DMS153 treated with DMSO at 0.1 percent for 48 hours (cell line): ENCODE results near the gene NAT14.

Source experiments
- DNase-seq: peaks from one replicate; lab custom pipeline; 2025; ENCODE audit not compliant: unreplicated experiment; lab: John Stamatoyannopoulos, UW

The NAT14 gene

DNA sequence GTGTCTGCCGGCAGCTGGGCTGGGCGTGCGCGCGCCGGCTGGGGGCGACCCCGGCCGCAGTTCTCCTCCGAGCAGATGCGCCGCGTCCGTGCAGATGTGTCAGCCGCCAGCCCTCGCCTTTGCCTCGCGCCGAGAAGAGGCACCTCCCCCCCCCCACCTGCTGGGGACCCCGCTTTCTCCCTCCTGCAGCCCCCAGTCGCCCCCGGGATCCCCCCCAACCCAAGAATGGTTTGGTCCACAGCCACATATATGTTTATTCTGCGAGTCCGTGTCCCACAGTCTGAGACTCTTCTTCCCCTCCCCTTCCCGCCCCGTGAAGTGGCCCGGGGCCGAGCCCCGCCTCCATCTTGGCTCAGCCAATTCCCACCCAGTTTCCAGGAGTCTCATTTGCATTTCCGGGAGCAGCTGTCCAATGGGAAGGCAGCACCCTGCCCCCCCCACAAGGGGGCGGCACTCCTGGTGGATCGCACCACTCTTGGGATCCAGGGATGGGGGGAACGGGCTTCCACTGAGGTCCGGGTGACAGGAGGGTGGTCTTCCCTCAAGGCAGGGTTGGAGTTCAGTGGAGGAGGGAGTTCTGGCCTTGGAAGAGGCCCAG lies 32.1 kb upstream of the NAT14 start:
- DNase-seq = peak; percentile 66

DNA sequence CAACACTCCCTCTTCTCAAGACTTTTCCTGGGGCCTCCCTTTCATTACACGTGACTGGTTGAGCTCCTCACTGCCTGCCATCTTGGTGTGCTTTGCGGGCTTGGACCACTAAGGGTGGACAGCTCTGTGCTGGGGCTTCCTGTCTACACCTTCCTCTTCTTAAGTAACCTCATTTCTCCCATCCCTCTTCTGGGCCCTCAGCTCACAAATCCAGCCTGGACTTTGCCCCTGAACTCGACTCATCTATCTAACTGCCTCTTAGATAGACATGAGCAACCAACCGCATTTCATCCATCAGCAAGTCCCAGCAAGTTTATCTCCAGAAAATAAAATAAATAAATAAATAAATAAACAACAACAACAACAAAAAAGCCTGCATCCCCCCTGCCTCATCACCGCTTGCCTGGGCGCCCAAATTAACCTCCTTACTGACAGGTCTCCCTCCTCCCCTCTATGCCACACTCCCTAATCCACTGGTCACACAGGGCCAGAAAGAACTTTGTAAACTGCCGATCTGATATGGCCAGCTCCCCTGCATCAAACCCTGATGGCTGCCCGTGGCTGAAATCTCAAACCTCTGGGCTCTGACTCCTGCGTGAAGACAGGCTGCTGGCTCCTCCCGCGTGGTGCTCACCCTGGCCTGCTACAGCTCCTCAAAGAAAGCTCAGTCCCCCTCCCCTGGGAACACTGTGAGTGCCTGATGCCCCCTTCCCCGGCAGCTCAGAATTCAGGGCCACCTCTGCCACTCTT lies 31.3 kb upstream of the NAT14 start:
- DNase-seq = no peak

DNA sequence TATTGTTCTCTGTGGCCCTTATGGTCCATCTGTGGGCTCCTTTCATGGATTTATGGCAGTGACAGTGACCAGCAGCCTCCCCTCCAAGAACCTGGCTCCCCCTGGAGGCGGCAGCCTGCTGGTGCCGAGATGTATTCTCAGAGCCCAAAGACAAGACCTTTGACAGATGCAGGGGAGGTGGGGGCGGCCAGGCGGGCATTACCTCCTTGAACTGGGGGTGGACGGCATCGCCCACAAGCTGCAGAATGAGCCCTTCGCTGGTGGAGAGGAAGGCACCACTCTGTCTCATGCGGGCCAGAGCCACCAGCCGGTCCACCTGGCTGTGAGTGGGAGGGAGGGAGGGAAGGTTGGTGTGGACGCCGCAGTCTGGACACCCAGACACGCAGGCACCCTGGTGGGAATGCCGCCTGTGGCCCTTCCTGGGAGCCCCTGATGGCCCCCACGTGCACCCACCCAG lies 30.2 kb upstream of the NAT14 start:
- DNase-seq = peak; percentile 28

DNA sequence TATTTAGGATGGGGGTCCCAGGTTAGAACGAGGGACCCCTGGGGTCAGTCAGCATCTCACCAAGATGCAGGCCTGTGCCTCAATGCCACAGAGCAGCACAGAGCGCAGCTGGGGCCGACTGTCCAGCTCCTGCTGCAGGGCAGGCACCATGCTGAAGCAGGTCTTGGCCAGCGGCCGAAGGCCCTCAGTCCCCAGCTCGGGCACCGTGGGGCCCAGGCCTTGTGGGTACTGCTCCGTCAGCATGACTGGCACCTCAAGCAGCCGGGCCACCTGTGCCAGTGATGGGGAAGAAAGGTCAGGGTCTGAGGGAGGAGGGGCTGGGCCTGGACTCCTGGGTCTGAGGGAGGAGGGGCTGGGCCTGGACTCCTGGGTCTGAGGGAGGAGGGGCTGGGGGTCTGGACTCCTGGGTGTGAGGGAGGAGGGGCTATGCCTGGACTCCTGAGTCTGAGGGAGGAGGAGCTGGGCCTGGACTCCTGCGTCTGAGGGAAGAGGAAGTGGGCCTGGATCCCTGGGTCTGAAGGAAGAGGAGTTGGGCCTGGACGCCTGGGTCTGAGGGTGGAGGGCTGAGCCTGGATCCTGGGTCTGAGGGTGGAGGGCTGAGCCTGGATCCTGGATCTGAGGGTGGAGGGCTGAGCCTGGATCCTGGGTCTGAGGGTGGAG lies 29.3 kb upstream of the NAT14 start:
- no peak for DNase-seq

DNA sequence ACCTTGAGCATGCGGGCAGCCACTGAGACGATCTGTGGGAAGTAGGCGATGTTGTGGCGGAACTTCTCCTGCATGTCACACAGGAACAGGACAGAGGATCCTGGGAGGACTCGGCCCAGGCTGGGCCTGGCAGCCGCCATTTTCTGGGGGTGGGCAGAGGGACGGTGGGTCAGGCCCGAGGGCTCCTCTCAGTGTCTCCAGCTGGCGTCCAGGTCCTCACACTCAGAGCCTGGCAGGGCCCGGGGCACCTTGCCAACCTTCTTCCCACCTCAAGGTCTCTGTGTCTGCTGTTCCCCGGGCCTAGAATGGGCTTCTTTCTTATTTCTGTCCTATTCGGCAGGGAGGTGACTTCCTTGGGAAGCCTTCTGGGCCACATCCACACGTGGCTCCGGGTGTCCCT lies 28.6 kb upstream of the NAT14 start:
- no peak for DNase-seq

DNA sequence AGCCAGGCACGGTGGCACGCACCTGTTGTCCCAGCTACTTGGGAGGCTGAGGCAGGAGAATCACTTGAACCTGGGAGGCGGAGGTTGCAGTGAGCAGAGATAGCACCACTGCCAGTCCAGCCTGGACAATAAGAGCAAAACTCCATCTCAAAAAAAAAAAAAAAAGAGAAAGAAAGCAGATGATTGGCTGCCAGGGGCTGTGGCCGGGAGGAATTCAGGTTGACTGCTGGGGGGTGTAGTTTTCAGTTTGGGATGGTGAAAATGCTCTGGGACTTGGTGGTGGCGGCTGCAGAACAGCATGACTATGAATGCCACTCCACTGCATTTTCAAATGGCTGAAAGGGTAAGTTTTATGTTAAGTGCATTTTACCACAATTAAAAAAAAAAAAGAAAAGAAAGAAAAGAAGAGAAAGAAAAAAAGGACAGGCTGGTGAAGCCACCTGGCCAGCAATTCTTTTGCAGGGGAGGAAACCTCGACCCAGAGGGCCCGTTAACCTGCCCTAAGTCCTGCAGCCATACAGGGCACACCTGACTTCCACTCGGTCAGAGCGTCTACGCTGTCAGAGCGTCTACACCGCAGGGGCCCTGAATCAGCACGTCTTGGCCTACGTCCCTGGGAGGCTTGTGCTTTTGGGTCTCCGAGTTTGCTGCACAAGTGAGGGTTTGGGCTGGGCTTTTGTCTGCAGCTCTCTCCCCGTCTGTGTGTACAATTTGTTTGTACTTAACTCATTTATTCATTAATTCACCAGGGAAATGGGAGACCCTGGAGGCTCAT lies 27.1 kb upstream of the NAT14 start:
- DNase-seq = no peak

DNA sequence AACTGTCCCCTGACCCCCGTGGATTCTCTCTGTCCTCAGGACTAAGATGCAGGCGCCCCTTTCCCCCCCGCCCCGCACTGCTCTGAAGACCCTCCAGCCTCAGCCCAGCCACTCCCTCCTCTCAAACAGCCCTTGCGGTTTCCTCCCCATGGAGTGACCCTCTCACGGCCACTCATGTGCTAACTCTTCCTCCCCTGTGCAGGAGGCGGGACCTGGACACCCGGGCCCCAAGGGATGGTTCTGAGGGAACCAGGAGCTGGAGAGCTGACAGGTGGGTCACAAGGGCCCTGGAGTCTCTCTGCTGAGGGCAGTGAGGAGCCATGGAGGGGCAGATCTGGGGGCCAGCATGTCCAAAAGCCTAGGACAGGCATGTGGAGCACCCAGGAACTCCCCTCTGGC lies 25.4 kb upstream of the NAT14 start:
- DNase-seq = no peak

DNA sequence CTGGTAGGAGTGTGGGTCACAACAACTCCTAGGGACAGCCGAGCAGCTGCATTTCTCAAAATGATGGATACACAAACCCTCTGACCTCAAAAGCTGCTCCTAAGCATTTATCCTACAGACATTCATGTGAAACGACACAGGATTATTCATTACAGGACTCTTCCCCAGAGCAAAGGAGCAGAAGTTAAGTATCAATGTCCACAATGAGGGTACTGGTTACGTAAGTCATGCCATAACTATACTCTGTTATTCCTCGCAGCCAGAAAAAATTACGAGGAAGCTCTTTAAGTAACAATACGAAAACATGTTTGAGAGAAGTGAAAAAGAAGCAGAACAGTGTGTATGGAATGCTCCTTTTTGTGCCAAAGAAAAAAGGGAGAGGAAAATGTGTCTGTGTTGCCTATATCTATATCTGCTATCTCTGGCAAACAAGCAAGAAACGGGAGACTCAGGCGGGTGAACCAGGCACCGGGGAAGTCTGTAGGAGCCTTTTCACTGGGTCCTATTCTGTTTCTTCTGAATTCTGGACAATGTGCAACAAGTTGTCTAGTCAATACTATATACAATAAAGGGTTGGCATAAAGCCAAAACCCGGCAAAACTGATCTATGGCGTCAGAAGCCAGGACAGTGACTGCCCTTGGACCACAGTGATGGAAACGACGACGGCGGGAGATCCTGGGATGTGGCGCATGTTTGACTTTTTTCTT lies 24.9 kb upstream of the NAT14 start:
- DNase-seq = no peak

DNA sequence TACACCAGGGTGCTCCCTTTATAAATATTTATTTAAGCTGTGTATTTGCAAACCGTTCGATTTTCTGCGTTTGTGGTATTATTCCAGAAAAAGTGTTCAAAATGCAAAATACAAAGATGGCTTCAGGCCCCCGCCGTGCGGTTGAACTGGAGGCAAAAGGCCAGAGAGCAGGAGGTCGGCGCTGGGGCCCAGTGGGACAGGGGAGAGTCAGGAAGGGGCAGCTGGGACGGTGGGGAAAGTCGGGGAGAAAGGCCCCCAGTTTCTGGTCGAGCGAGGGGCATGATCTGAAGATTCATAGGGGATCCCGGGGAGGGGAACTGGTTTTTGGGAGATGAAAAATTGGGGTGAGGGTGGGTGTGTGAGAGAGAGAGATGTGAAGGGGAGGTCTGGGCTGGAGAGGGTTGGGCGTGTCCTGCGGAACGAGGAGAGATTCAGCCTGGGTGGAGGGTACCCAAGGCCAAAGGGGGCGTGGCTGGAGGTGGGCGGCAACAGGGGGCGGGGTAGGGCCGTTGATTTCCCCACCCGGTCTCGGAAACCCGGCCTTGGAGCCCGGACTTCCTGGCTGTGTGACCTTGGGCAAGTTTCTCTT lies 24.2 kb upstream of the NAT14 start:
- DNase-seq = peak; percentile 11

DNA sequence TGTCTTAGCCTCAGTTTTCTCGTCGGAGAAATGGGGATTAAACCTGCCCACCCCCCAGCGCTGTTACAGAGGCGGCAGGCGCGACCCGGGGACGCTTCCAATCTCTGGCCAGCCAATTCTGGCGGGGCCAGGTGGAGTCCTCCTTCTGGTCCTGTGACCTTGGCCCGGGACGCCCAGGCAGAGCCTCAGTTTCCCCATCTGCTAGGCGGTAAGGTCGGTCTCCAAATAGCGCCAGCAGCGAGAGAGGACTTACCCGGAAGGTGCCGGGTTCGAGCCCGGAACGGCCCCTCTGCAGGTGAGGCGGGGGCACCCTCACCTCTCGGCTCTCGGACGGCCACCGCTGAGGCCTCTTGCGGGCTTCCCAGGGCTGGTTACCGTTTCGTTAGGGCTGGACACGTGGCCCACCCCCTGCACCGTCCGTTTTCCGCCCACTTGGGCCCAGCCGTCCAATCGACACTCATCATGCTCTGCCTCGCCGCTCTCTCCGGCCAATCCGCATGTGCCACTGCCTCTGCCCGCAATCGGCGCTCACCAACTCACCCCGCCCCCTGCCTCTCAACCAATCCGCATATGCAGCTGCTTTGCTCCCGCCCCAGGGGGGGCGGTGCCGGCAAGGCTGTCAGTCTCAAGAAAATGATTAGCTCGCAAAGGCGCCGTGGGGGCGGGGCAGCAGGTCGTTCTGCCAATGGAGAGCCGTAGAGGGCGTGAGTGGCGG lies 23.6 kb upstream of the NAT14 start, which contains the start of gene ISOC2:
TSS of gene ISOC2 (minus strand) at position 384 of the 715 bp plus-strand sequence. CDS start 5,156 bp downstream, outside the sequence.
- DNase-seq = peak; percentile 98

DNA sequence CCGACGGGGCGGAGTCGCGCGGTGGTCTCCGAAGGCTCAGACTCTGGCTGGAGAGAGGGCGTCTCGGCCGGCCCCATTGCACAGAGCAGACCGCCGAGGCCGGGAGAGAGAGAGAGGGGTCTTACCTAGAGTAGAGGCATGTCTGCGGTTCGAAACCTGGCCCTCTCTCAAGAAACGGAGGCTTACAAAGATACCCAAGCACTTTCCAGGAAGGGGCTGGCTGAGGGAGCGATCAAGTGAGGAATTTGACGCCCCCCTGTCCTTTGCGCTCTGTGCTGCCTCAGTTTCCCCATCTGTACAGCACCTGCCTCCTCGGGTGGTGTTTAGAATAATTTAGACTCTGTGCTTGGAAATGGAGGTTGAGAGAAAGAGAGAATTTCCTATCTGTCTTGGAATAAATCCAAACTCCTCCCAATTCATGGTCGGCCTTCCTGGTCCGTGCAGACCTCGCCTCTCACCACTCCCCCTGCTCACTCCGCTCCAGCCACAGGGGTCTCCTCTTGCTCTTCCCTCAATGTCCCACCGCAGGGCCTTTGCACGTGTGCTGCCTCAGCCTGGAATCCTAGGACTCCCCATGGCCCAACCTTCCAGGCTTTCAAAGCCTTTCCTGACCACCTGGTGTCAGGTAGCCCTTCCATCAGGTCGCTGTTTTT lies 22.9 kb upstream of the NAT14 start:
- DNase-seq = no peak

DNA sequence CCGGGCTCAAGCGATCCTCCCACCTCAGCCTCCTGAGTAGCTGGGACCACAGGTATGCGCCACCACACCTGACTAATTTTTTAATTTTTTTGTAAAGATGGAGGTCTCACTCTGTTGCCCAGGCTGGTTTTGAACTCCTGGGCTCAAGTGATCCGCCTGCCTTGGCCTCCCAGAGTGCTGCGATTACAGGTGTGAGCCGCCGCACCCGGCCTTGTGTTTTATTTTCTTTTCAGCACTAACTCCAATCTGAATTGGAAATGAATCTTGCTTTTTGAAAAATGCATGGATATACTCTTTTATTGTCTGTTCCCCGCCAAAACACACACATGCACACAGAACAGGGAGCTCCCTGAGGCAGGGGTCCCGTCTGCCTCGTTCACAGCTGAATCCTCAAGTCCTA lies 22.3 kb upstream of the NAT14 start:
- DNase-seq = no peak

DNA sequence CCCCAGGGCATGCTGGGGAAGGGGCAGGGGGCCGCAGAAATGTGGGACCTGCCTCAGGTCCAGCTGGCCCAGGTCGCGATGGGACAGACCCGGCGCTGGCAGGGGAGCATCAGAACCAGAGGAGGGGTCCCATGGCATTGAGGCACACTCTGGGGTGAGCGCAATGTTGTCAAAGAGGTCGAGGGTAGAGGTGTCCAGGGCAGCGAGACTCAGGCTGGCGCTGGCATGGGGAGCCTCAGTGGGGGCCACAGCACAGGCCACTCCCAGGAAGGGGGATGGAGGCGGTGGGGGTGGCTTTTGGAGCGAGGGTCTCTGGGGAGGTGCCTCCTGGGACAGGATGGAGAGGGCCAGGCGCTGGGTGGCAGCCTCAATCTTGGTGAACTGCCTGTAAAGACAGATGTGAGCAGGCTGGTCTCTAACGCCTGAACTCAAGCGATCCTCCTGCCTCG lies 21.4 kb upstream of the NAT14 start:
- DNase-seq = no peak

DNA sequence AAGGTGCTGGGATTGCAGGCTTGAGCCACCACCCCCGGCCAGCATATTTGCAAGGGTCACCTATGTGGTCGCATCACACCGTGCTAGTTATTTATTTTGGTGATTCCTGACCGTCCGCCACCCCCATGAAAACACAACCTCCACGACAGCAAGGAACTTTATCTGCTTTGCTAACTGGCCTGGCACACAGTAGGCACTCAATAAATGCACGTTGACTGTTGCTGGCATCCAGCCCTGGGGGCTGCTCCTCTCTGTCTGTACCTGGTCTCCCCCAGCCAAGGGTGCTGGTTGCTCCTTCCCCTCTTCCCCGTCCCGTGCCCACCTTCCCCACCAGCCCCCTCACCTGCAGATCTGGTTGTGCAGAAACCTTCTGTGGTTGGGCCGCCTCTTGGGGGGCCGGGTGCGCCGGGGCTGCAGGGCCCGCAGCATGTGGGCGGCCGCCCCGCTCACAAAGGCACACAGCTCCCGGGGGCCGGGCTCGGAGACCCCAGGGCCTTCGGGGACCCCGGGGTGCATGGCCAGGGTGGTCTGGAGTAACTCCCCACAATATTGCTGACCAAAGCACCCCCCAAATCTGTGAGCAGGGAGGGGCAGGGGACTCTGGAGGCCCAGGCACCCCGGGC lies 20.8 kb upstream of the NAT14 start:
- DNase-seq = no peak

DNA sequence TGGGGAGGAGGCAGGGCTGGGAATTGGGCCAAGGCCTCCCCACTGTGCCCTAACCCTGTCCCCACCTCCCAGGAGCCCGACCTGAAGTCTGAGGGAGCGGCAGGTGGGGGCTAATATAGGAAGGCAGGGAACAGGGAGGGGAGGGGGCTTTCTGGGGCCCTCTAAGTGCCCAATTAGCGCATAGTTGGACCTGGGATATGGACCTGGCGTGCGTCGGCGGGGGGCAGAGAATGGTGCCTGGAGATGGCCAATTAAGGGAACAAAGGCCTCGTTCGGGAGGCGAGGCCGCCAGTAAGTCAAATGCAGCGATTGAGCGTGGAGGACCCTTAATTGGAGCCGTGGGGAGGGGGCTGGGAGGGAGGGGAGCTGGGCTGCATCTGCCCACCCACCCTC lies 20.3 kb upstream of the NAT14 start, which contains the start of gene C19orf85:
TSS of gene C19orf85 (minus strand) at position 90 of the 393 bp plus-strand sequence. CDS start 197 bp downstream, outside the sequence.
- DNase-seq = no peak

DNA sequence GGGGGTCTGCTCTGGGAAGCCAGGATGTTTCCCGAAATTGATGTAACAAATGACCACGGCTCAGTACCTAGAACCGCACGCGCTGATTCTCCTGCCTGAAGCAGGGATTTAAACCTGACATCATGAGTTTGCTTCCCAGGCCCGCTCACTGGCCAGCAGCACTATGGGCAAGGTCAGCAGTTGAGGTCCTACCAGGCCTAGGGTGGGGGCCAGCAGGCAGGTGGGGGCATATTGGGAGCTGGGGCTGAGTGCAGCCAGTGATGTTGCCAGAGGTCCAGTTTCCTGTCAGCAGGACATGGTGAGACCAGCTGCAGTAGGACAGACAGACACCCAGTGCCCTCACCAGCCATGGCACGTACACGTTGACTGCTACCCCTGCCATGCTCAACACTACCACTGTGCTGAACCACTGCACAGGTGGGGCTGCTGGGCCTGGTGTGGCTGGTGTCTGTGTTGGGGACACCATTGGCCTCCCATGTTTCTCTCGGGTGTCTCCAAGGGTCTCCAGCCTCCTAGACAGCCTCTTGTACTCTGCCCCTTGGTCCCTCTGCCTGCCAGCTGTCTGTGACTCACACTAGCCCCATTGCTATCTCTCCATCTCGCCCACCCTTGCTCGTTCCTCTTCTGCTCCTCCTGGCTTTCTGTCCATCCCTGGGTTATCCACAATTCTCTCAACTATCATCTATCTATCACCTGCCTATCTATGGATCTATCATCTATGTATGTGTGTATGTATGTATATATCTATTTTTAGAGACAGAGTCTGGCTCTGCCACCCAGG lies 19.3 kb upstream of the NAT14 start:
- no peak for DNase-seq

DNA sequence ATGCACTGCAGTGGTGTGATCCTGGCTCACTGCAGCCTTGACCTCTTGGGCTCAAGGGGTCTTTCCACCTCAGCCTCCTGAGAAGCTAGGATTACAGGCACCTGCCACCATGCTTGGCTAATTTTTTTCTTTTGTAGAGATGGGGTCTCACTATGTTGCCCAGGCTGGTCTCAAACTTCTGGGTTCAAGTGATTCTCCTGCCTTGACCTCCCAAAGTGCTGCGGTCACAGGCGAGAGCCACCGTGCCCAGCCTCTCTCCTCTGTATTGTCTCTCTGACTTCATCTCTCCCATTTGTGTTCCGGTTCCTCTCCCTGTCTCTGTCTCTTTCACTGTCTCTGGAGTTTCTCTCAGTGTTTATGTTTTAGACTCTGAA lies 18.8 kb upstream of the NAT14 start:
- no peak for DNase-seq
